B cell (primary cell): ENCODE measurements around the gene FURIN. TPM values are rescaled to one million over a fixed set of nuclear protein-coding genes. Genes with fewer than 3 reads are reported as not detected.

Source experiments
- ATAC-seq: fragments of 200-7000 bp; cut with Tn5 transposase; one replicate; pipeline ENCODE4 v1.10.0; 2021; ENCODE audit warnings: low read depth, mild to moderate bottlenecking, moderate number of reproducible peaks, moderate library complexity
- CTCF ChIA-PET: fragments of 350-600 bp; sonication (Branson Sonifier 250); formaldehyde crosslinking; loops from one replicate; lab custom pipeline; 2021; ENCODE audit warnings: antibody characterized with exemption, inconsistent platforms; lab: Charles Lee
- POLR2A ChIA-PET: fragments of 350-600 bp; sonication (Branson Sonifier 250); formaldehyde crosslinking; loops from one replicate; lab custom pipeline; 2021; ENCODE audit warnings: antibody characterized with exemption; lab: Charles Lee
- DNase-seq: peaks from one replicate; pipeline ENCODE4 v3.0.0; 2013
- H2AFZ ChIP-seq: 2 replicates; pipeline ENCODE4 v1.6.1; 2012; ENCODE audit warnings: mild to moderate bottlenecking, low read depth, low read length; ENCODE audit not compliant: insufficient read depth, poor library complexity, severe bottlenecking
- H3K27ac ChIP-seq, 2 donors: 1 replicate in 1 of 2; 2 replicates in 1 of 2; pipeline ENCODE4 v1.5.1; 2012 to 2013; ENCODE audit warnings: low read length in 2 of 2, mild to moderate bottlenecking in 2 of 2, moderate library complexity in 1 of 2
- H3K27me3 ChIP-seq, 4 experiments: fragments of 200-600 bp in 1 of 4; sonication (generic) in 1 of 4; replicated peaks in 1 of 4; 1 replicate in 2 of 4; 2 replicates in 2 of 4; pipeline versions ENCODE4 v1.6.1 to v1.7.0; 2013 to 2016; ENCODE audit warnings: low read length in 3 of 4, mild to moderate bottlenecking in 2 of 4, mixed read lengths in 1 of 4, moderate library complexity in 1 of 4; ENCODE audit not compliant: insufficient read depth in 4 of 4, control insufficient read depth in 3 of 4; ENCODE audit errors: control extremely low read depth in 1 of 4
- H3K36me3 ChIP-seq, 2 experiments: replicated peaks in 1 of 2; 1 replicate in 1 of 2; 2 replicates in 1 of 2; pipeline versions ENCODE4 v1.6.1 to v1.7.1; 2013; ENCODE audit warnings: low read length in 1 of 2; ENCODE audit not compliant: insufficient read depth in 2 of 2, control insufficient read depth in 1 of 2; ENCODE audit errors: control extremely low read depth in 1 of 2, extremely low read depth in 1 of 2
- H3K4me1 ChIP-seq, 2 donors: fragments of 200-600 bp in 1 of 2; sonication (generic) in 1 of 2; 1 replicate in 1 of 2; 2 replicates in 1 of 2; pipeline versions ENCODE4 v1.5.1 to v1.6.1; 2013 to 2017; ENCODE audit warnings: low read length in 2 of 2; ENCODE audit not compliant: control insufficient read depth in 2 of 2, insufficient read depth in 2 of 2
- H3K4me2 ChIP-seq: replicated peaks from 2 replicates; pipeline ENCODE3; 2012; ENCODE audit warnings: mild to moderate bottlenecking, low read depth, low read length; ENCODE audit not compliant: poor library complexity, severe bottlenecking
- H3K4me3 ChIP-seq, 5 experiments: fragments of 200-600 bp in 1 of 5; sonication (generic) in 1 of 5; 1 replicate in 3 of 5; 2 replicates in 2 of 5; pipeline versions ENCODE4 v1.5.1 to v1.7.0; 2011 to 2016; ENCODE audit warnings: low read length in 4 of 5, mild to moderate bottlenecking in 4 of 5, low read depth in 2 of 5, control low read depth in 1 of 5, moderate library complexity in 1 of 5; ENCODE audit not compliant: insufficient read depth in 1 of 5; ENCODE audit errors: control extremely low read depth in 1 of 5, extremely low read depth in 1 of 5
- H3K79me2 ChIP-seq: fragments of 200-600 bp; sonication (generic); one replicate; pipeline ENCODE4 v1.6.0; 2016; ENCODE audit warnings: low read length; ENCODE audit not compliant: control insufficient read depth, insufficient read depth
- H3K9ac ChIP-seq: fragments of 200-600 bp; sonication (generic); 2 replicates; pipeline ENCODE4 v1.6.1; 2017; ENCODE audit warnings: mild to moderate bottlenecking, low read length, moderate library complexity
- H3K9me3 ChIP-seq, 3 donors: one replicate each; pipeline versions ENCODE4 v1.6.1 to v1.7.1; 2013; ENCODE audit warnings: low read length in 2 of 3; ENCODE audit not compliant: control insufficient read depth in 2 of 3, insufficient read depth in 1 of 3; ENCODE audit errors: control extremely low read depth in 1 of 3
- H4K20me1 ChIP-seq: 2 replicates; pipeline ENCODE4 v1.6.0; 2012; ENCODE audit warnings: mild to moderate bottlenecking, low read length; ENCODE audit not compliant: insufficient read depth, control insufficient read depth, poor library complexity, severe bottlenecking
- H3K27ac Mint-ChIP-seq: one replicate; pipeline ENCODE4 v1.8.0; 2021; ENCODE audit warnings: mixed read lengths
- H3K27me3 Mint-ChIP-seq: one replicate; pipeline ENCODE4 v1.8.0; 2021; ENCODE audit warnings: mixed read lengths
- H3K4me1 Mint-ChIP-seq: one replicate; pipeline ENCODE4 v1.8.0; 2021; ENCODE audit warnings: mixed read lengths
- H3K4me3 Mint-ChIP-seq: one replicate; pipeline ENCODE4 v1.8.0; 2021; ENCODE audit warnings: mixed read lengths
- H3K9me3 Mint-ChIP-seq: one replicate; pipeline ENCODE4 v1.8.0; 2022; ENCODE audit warnings: mixed read lengths; ENCODE audit not compliant: insufficient read depth
- CTCF ChIP-seq: fragments of 200-600 bp; IDR thresholded peaks from one replicate; pipeline ENCODE4 v1.8.0; 2022; ENCODE audit warnings: antibody characterized with exemption, mild to moderate bottlenecking
- EZH2 ChIP-seq: IDR thresholded peaks from 2 replicates; pipeline ENCODE4 v1.6.1; 2012; ENCODE audit warnings: borderline replicate concordance, low read depth, mild to moderate bottlenecking, moderate library complexity, low read length; ENCODE audit not compliant: insufficient read depth, poor library complexity, severe bottlenecking
- WGBS: methylation state at CpG from one replicate; pipeline ENCODE4 v1.1.5; 2013; ENCODE audit warnings: missing lambda C conversion rate; ENCODE audit not compliant: insufficient coverage; 5-methylcytosine and 5-hydroxymethylcytosine counted together
- intact Hi-C: fragments of 100-400 bp; cut with micrococcal nuclease; formaldehyde crosslinking; loops from one replicate; pipeline ENCODE4 v1.10.0; 2022
- polyA plus RNA-seq: library from polyadenylated mRNA; depleted of rRNA; stranded (reverse); fragments of >200 nt; gene quantifications from 2 replicates; pipeline ENCODE4 v1.2.3, GENCODE V29; 2012
- total RNA-seq, 2 donors: library from RNA; stranded (reverse); fragments of 120-200 nt in 1 of 2; gene quantifications; 1 replicate in 1 of 2; 2 replicates in 1 of 2; pipeline versions ENCODE4 v1.2.3 to v1.2.4, GENCODE V29; 2013 to 2022

FURIN gene
- total and polyA plus RNA-seq, 2 donors (not counting 1 experiment from before 2014, with no cell fraction given): 31.6 to 66.7 TPM

GRCh38 chr15:90889313-90889730, 20.9 kb downstream of the FURIN start:
- ChIA-PET POLR2A (no interaction called here), CTCF (interaction anchor here (1.4 to 3.7 kb wide), 3 partner anchors 42 to 241 kb away, joined by 5 to 26 read pairs (median 11); partner anchors contain the start of gene HDDC3)
- intact Hi-C loops: loop anchor here (5.0 kb wide), 4 partner anchors 37 to 527 kb away; no protein-coding TSS in a partner anchor
- H3K9me3 Mint-ChIP-seq: no peaks in the 10 kb centered on the region
- no peak overlapping the region for H3K27ac ChIP-seq
- peaks cover 20 to 21% of the 10 kb centered on the region in 2 donors for H3K4me1 ChIP-seq
- H3K27ac Mint-ChIP-seq: no peak overlapping the region
- H3K4me2 ChIP-seq: no peak overlapping the region
- H3K27me3 Mint-ChIP-seq: no peaks in the 10 kb centered on the region
- H3K36me3 ChIP-seq: peaks cover 0 to 55% of the 10 kb centered on the region in 2 experiments
- peaks cover 30% of the 10 kb centered on the region for H3K79me2 ChIP-seq
- peaks cover 19% of the 10 kb centered on the region for H3K4me1 Mint-ChIP-seq
- no peak overlapping the region for H3K4me3 ChIP-seq
- no peak overlapping the region for H2AFZ ChIP-seq
- peaks cover 12% of the 10 kb centered on the region for H4K20me1 ChIP-seq
- ATAC-seq (no peak), DNase-seq (no peak)
- H3K4me3 Mint-ChIP-seq: no peak overlapping the region
- TF ChIP-seq CTCF (no peak), EZH2 (no peak)
- H3K27me3 ChIP-seq: no peaks in the 10 kb centered on the region
- WGBS: 73% methylated on average over 18 of the region's 18 CpGs
- H3K9me3 ChIP-seq: peaks cover 0 to 6% (median 0%) of the 10 kb centered on the region in 3 donors
- no peak overlapping the region for H3K9ac ChIP-seq

- H3K9me3 ChIP-seq: peaks cover 0 to 6% (median 0%) of the 10 kb centered on the region in 3 donors
- no peak overlapping the region for H3K27ac ChIP-seq
- H3K4me3 ChIP-seq: no peak overlapping the region
- no peak overlapping the region for H3K9ac ChIP-seq
- ChIA-PET CTCF (interaction anchor here (1.4 to 3.7 kb wide), 3 partner anchors 42 to 242 kb away, joined by 5 to 26 read pairs (median 11); partner anchors contain the start of gene HDDC3), POLR2A (no interaction called here)
- peaks cover 12% of the 10 kb centered on the region for H4K20me1 ChIP-seq
- no peaks in the 10 kb centered on the region for H3K9me3 Mint-ChIP-seq
- no peak for ATAC-seq
- H3K4me1 ChIP-seq: peaks cover 16% of the 10 kb centered on the region in 2 donors
- no peak for DNase-seq
- H3K4me1 Mint-ChIP-seq: peaks cover 15% of the 10 kb centered on the region
- H3K27me3 Mint-ChIP-seq: no peaks in the 10 kb centered on the region
- no peak overlapping the region for H3K27ac Mint-ChIP-seq
- WGBS: 96% methylated on average over 24 of the region's 31 CpGs
- peaks cover 30% of the 10 kb centered on the region for H3K79me2 ChIP-seq
- peaks cover 0 to 55% of the 10 kb centered on the region in 2 experiments for H3K36me3 ChIP-seq
- H3K4me3 Mint-ChIP-seq: no peak overlapping the region
- TF ChIP-seq EZH2 (no peak), CTCF (no peak)
- H2AFZ ChIP-seq: no peak overlapping the region
- H3K4me2 ChIP-seq: no peak overlapping the region
- intact Hi-C loops: loop anchor here (5.0 kb wide), 4 partner anchors 38 to 528 kb away; no protein-coding TSS in a partner anchor
- no peaks in the 10 kb centered on the region for H3K27me3 ChIP-seq
Measured at GRCh38 chr15:90889736-90890456, 21.5 kb downstream of the FURIN start.
